ENCODE results near the gene CLNK.
"Not testable (repeated sequence)": the region's sequence is repeated elsewhere in the genome, so short reads cannot be mapped to it uniquely, and the experiment has no call there.

CLNK gene

GRCh38 chr4:10619220-10619619 lies 65.3 kb downstream of the CLNK start:
- TF ChIP-seq CTCF (IDR thresholded peaks at IDR 0.05; ENCODE audit: low read depth, low read length): no peak
- DNase-seq (ENCODE audit: extremely low read depth, low read depth): no peak

GRCh38 chr4:10614926-10615325 lies 69.6 kb downstream of the CLNK start:
- not testable (repeated sequence) for DNase-seq (ENCODE audit: extremely low read depth, low read depth)

GRCh38 chr4:10613926-10614478 lies 70.6 kb downstream of the CLNK start:
- DNase-seq (ENCODE audit: extremely low read depth, low read depth): no peak
- TF ChIP-seq CTCF (IDR thresholded peaks at IDR 0.05; ENCODE audit: low read depth, low read length): no peak

- no peak for TF ChIP-seq CTCF (IDR thresholded peaks at IDR 0.05; ENCODE audit: low read depth, low read length)
- no peak for DNase-seq (ENCODE audit: extremely low read depth, low read depth)
Measured at GRCh38 chr4:10612476-10612875, 72.1 kb downstream of the CLNK start.

- DNase-seq (ENCODE audit: extremely low read depth, low read depth): peak; percentile 27
- no peak for TF ChIP-seq CTCF (IDR thresholded peaks at IDR 0.05; ENCODE audit: low read depth, low read length)
Measured at GRCh38 chr4:10611673-10612072, 72.9 kb downstream of the CLNK start.

GRCh38 chr4:10608501-10609219 lies 75.9 kb downstream of the CLNK start:
- TF ChIP-seq CTCF (IDR thresholded peaks at IDR 0.05; ENCODE audit: low read depth, low read length): no peak
- DNase-seq (ENCODE audit: extremely low read depth, low read depth): no peak

- no peak for TF ChIP-seq CTCF (IDR thresholded peaks at IDR 0.05; ENCODE audit: low read depth, low read length)
- DNase-seq (ENCODE audit: extremely low read depth, low read depth): no peak
Measured at GRCh38 chr4:10607206-10607605, 77.4 kb downstream of the CLNK start.
